ENCODE data around the gene FAM20B.
A peak's percentile ranks its signal among the peaks of the same experiment; 100 is the strongest.
"Not testable (repeated sequence)": the region's sequence is repeated elsewhere in the genome, so short reads cannot be mapped to it uniquely, and the experiment has no call there.

Gene FAM20B

DNA sequence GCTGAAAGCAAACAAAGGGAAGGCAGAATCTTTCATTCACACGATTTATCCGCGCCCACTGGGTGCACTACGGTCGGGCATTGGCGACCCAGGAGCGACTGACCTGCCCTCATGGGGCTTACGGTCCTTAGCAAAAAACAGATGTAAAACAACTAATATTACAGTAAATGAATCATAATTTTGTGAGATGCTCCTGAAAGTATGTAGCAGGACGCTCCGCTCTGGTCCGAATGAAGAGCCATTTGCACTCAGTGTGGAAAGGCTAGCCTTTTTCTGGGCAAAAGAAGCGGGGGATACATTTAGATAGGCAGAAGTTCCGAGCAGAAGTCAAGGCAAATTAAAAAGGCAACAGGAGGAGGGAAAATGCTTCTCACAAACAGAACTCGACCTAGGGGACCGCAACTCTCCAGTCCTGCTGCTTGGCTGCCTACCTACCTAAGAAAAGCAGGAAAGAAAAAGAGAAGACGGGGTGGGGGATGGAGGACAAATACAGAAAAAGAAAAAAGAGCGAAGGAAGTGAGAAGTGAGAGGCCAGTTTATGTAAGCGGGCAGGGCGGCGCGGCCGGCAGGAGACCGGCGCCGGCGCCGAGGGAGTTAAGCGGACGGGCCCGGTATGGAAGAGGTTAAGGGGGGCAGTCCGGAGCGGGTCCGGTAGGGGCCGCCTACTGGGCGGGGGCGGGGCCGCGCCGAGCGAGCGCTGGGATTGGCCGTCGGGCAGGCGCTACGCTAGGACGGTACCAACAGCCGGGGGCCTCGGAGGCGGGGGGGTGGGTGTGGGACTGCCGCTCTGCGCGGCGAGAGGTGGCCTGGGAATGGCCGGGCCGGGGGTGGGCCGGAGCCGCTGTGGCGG lies at the start of gene FAM20B:
TSS of gene FAM20B (plus strand) at position 770 of the 850 bp plus-strand sequence. CDS start 17,954 bp downstream, outside the sequence.
- H4K20me1 ChIP-seq (ENCODE audit: control insufficient read depth, insufficient read depth, low read depth, low read length), result no peaks in the 10 kb centered on the region
- H3K4me3 ChIP-seq (ENCODE audit: low read length), result peak within 1 kb of the TSS; percentile 95
- H3K9me3 ChIP-seq (ENCODE audit: control insufficient read depth, insufficient read depth, low read length), result no peaks in the 10 kb centered on the region
- no peaks in the 10 kb centered on the region for H3K27me3 ChIP-seq (ENCODE audit: control insufficient read depth, low read length)
- H3K36me3 ChIP-seq (ENCODE audit: control insufficient read depth, low read length), result no peaks in the 10 kb centered on the region; the same call in none of the 2 replicates
- H3K9me2 ChIP-seq (replicated peaks; ENCODE audit: control insufficient read depth, low read length), result no peaks in the 10 kb centered on the region
- H3K4me1 ChIP-seq (ENCODE audit: control insufficient read depth, low read length), result peaks cover 56% of the 10 kb centered on the region
- H3K4me2 ChIP-seq (ENCODE audit: low read length), result peak within 1 kb of the TSS; percentile 91
- peaks cover 26% of the 10 kb centered on the region for H3F3A ChIP-seq (ENCODE audit: control insufficient read depth, insufficient read depth)
- H3K27ac ChIP-seq (ENCODE audit: low read depth, low read length), result peak within 1 kb of the TSS; percentile 91
- peaks cover 39% of the 10 kb centered on the region for H3K79me2 ChIP-seq (ENCODE audit: control insufficient read depth, low read length)
- no peak for TF ChIP-seq EZH2phosphoT487 (IDR thresholded peaks at IDR 0.05; ENCODE audit: borderline replicate concordance, low read length)
- TF ChIP-seq CTCF (IDR thresholded peaks at IDR 0.05; ENCODE audit: low read depth, low read length, poor library complexity, severe bottlenecking), result no peak

GRCh38 chr1:178976541-178976940 lies 49.2 kb upstream of the FAM20B start:
- Histone ChIP-seq H3K36me3 (ENCODE audit: control insufficient read depth, low read length) (no peaks in the 10 kb centered on the region), H3K9me3 (ENCODE audit: control insufficient read depth, insufficient read depth, low read length) (no peaks in the 10 kb centered on the region; the same call in 1 of the 2 replicates), H3K4me2 (ENCODE audit: low read length) (no peak overlapping the region), H3F3A (ENCODE audit: control insufficient read depth, insufficient read depth) (no peaks in the 10 kb centered on the region), H3K27ac (ENCODE audit: low read depth, low read length) (no peak overlapping the region), H4K20me1 (ENCODE audit: control insufficient read depth, insufficient read depth, low read depth, low read length) (no peaks in the 10 kb centered on the region), H3K4me1 (ENCODE audit: control insufficient read depth, low read length) (peaks cover 9% of the 10 kb centered on the region), H3K27me3 (ENCODE audit: control insufficient read depth, low read length) (no peaks in the 10 kb centered on the region), H3K4me3 (ENCODE audit: low read length) (no peak overlapping the region), H3K9me2 (replicated peaks; ENCODE audit: control insufficient read depth, low read length) (no peaks in the 10 kb centered on the region), H3K79me2 (ENCODE audit: control insufficient read depth, low read length) (no peaks in the 10 kb centered on the region)
- TF ChIP-seq CTCF (IDR thresholded peaks at IDR 0.05; ENCODE audit: low read depth, low read length, poor library complexity, severe bottlenecking) (no peak), EZH2phosphoT487 (IDR thresholded peaks at IDR 0.05; ENCODE audit: borderline replicate concordance, low read length) (no peak)

- Histone ChIP-seq H3K36me3 (ENCODE audit: control insufficient read depth, low read length) (no peaks in the 10 kb centered on the region), H3K9me2 (replicated peaks; ENCODE audit: control insufficient read depth, low read length) (no peaks in the 10 kb centered on the region), H3F3A (ENCODE audit: control insufficient read depth, insufficient read depth) (no peaks in the 10 kb centered on the region), H3K4me3 (ENCODE audit: low read length) (no peak overlapping the region), H3K79me2 (ENCODE audit: control insufficient read depth, low read length) (no peaks in the 10 kb centered on the region), H3K27me3 (ENCODE audit: control insufficient read depth, low read length) (no peaks in the 10 kb centered on the region), H4K20me1 (ENCODE audit: control insufficient read depth, insufficient read depth, low read depth, low read length) (no peaks in the 10 kb centered on the region), H3K27ac (ENCODE audit: low read depth, low read length) (no peak overlapping the region), H3K4me2 (ENCODE audit: low read length) (no peak overlapping the region), H3K9me3 (ENCODE audit: control insufficient read depth, insufficient read depth, low read length) (no peaks in the 10 kb centered on the region), H3K4me1 (ENCODE audit: control insufficient read depth, low read length) (no peaks in the 10 kb centered on the region)
- no peak for TF ChIP-seq EZH2phosphoT487 (IDR thresholded peaks at IDR 0.05; ENCODE audit: borderline replicate concordance, low read length)
- no peak for TF ChIP-seq CTCF (IDR thresholded peaks at IDR 0.05; ENCODE audit: low read depth, low read length, poor library complexity, severe bottlenecking)
These were observed 39.5 kb upstream of the FAM20B start for GRCh38 chr1:178986204-178986603.

DNA sequence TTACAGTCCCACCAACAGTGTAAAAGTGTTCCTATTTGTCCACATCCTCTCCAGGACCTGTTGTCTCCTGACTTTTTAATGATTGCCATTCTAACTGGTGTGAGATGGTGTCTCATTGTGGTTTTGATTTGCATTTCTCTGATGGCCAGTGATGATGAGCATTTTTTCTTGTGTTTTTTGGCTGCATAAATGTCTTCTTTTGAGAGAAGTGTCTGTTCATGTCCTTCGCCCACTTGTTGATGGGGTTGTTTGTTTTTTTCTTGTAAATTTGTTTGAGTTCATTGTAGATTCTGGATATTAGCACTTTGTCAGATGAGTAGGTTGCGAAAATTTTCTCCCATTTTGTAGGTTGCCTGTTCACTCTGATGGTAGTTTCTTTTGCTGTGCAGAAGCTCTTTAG lies 37.5 kb upstream of the FAM20B start:
- not testable (repeated sequence) for H3K36me3 ChIP-seq (ENCODE audit: control insufficient read depth, low read length); H3K79me2 ChIP-seq (ENCODE audit: control insufficient read depth, low read length); H3K9me3 ChIP-seq (ENCODE audit: control insufficient read depth, insufficient read depth, low read length); H3K27me3 ChIP-seq (ENCODE audit: control insufficient read depth, low read length); H3K27ac ChIP-seq (ENCODE audit: low read depth, low read length); H3F3A ChIP-seq (ENCODE audit: control insufficient read depth, insufficient read depth); H3K4me2 ChIP-seq (ENCODE audit: low read length); H3K4me1 ChIP-seq (ENCODE audit: control insufficient read depth, low read length); H3K9me2 ChIP-seq (replicated peaks; ENCODE audit: control insufficient read depth, low read length); H4K20me1 ChIP-seq (ENCODE audit: control insufficient read depth, insufficient read depth, low read depth, low read length); H3K4me3 ChIP-seq (ENCODE audit: low read length)

Data from DOHH2 (cell line).